Mesenteric fat pad (tissue), 1 donor: ENCODE measurements around the gene CRTC2. TPM values are rescaled to one million over a fixed set of nuclear protein-coding genes. Genes with fewer than 3 reads are reported as not detected.
"Not testable (repeated sequence)": the region's sequence is repeated elsewhere in the genome, so short reads cannot be mapped to it uniquely, and the experiment has no call there.

ENCODE experiments used
- DNase-seq: peaks from one replicate; pipeline ENCODE4 v3.0.0-alpha.2; 2020; ENCODE audit warnings: low spot score
- long read RNA-seq: library from polyadenylated mRNA; unstranded; transcript quantifications from one replicate; pipeline ENCODE4 v2.0.0, GENCODE V29; 2020
- total RNA-seq: library from RNA; stranded (reverse); fragmentation: NEBNext Ultra II Directional; extraction: Animal tissue kit (Norgen Biotek cat#: 25700); gene quantifications from one replicate; pipeline ENCODE4 v1.2.1, GENCODE V29; 2021
- donor health status: DM: yes; HTN: yes; CAD: no.

Gene CRTC2
- total RNA-seq: 36.4 TPM
- long read RNA-seq, partial matches to known transcripts: 10 of 11 reads
- long read RNA-seq, other reads (novel, unspliced or antisense): 1 of 11 reads

- DNase-seq: peak; percentile 98
These were observed at the start of gene CRTC2 for GRCh38 chr1:153958111-153958960. Gene CRTC2, minus strand, starts transcription at chr1:153958612. Its CDS starts 115 bp downstream, at chr1:153958497.

GRCh38 chr1:154006136-154006535, 47.7 kb upstream of the CRTC2 start:
- no peak for DNase-seq

GRCh38 chr1:154000420-154000819, 42.0 kb upstream of the CRTC2 start:
- no peak for DNase-seq

- DNase-seq: not testable (repeated sequence)
These were observed 38.5 kb upstream of the CRTC2 start for GRCh38 chr1:153996882-153997281.

GRCh38 chr1:153995640-153996039, 37.2 kb upstream of the CRTC2 start:
- DNase-seq: no peak

- DNase-seq: no peak
These were observed 36.8 kb upstream of the CRTC2 start for GRCh38 chr1:153995202-153995601.

- no peak for DNase-seq
These were observed 33.4 kb upstream of the CRTC2 start for GRCh38 chr1:153991806-153992205.

GRCh38 chr1:153991151-153991630, 32.8 kb upstream of the CRTC2 start:
- no peak for DNase-seq

- peak; percentile 92 for DNase-seq
These were observed 32.2 kb upstream of the CRTC2 start, which contains the start of gene RPS27 for GRCh38 chr1:153990468-153991150. Gene RPS27, plus strand, starts transcription at chr1:153990762. Its CDS starts 35 bp downstream, at chr1:153990797.

GRCh38 chr1:153987621-153988020, 29.2 kb upstream of the CRTC2 start:
- no peak for DNase-seq

- DNase-seq: peak; percentile 95
These were observed 27.7 kb upstream of the CRTC2 start, which contains the start of gene RAB13 for GRCh38 chr1:153985941-153986761. Gene RAB13, minus strand, starts transcription at chr1:153986339. Its CDS starts 103 bp downstream, at chr1:153986236.

GRCh38 chr1:153985341-153985912, 27.0 kb upstream of the CRTC2 start:
- DNase-seq: no peak

- DNase-seq: no peak
These were observed 25.9 kb upstream of the CRTC2 start for GRCh38 chr1:153984123-153984894.

- not testable (repeated sequence) for DNase-seq
These were observed 23.3 kb upstream of the CRTC2 start for GRCh38 chr1:153981735-153982134.

GRCh38 chr1:153979091-153979490, 20.7 kb upstream of the CRTC2 start:
- not testable (repeated sequence) for DNase-seq

GRCh38 chr1:153978274-153978909, 20.0 kb upstream of the CRTC2 start:
- DNase-seq: no peak

GRCh38 chr1:153977250-153978240, 19.1 kb upstream of the CRTC2 start, which contains the start of gene JTB:
Gene JTB, minus strand, starts transcription at chr1:153977674. Its CDS starts 422 bp downstream, at chr1:153977252.
- DNase-seq: peak; percentile 97

- no peak for DNase-seq
These were observed 18.4 kb upstream of the CRTC2 start for GRCh38 chr1:153976819-153977249.
